ENCODE measurements around the gene TIFAB.

The TIFAB gene

GRCh38 chr5:135458356-135458755, 6.2 kb upstream of the TIFAB start:
- Histone ChIP-seq H3K4ac (ENCODE audit: low read length) (no peak overlapping the region), H3K27ac (replicated peaks; ENCODE audit: low read length) (no peak overlapping the region), H3K9ac (ENCODE audit: low read depth, low read length, poor library complexity) (no peak overlapping the region), H3K23ac (ENCODE audit: low read depth, low read length, poor library complexity) (no peak overlapping the region), H2BK5ac (ENCODE audit: low read length) (no peak overlapping the region), H2AK5ac (ENCODE audit: low read depth, low read length) (no peak overlapping the region), H3K9me3 (replicated peaks in 1 of 2; ENCODE audit: control insufficient read depth in 2 of 2, insufficient read depth in 1 of 2, low read depth in 1 of 2, low read length in 2 of 2) (no peaks in the 10 kb centered on the region), H2AFZ (ENCODE audit: low read length) (no peak overlapping the region), H2BK15ac (ENCODE audit: low read length) (no peak overlapping the region), H3K18ac (ENCODE audit: low read length) (no peak overlapping the region), H3K79me1 (ENCODE audit: low read depth, low read length) (no peaks in the 10 kb centered on the region), H3K4me1 (ENCODE audit: control insufficient read depth in 2 of 2, insufficient read depth in 1 of 2, low read depth in 1 of 2, low read length in 2 of 2) (no peaks in the 10 kb centered on the region), H3K14ac (ENCODE audit: low read length) (no peak overlapping the region), H2BK120ac (ENCODE audit: low read depth, low read length) (no peak overlapping the region), H3K4me2 (ENCODE audit: insufficient read depth, low read length, poor library complexity, severe bottlenecking) (no peak overlapping the region), H3K36me3 (replicated peaks in 1 of 2; ENCODE audit: control insufficient read depth in 2 of 2, insufficient read depth in 2 of 2, low read length in 2 of 2) (no peaks in the 10 kb centered on the region), H3K4me3 (ENCODE audit: low read length in 2 of 2) (no peak overlapping the region), H2BK12ac (ENCODE audit: low read length) (no peak overlapping the region), H4K91ac (ENCODE audit: low read depth, low read length, poor library complexity) (no peak overlapping the region), H4K8ac (ENCODE audit: low read depth, low read length) (no peak overlapping the region), H3K27me3 (ENCODE audit: control insufficient read depth in 3 of 3, insufficient read depth in 3 of 3, low read depth in 1 of 3, low read length in 3 of 3) (peaks cover 0 to 32% (median 26%) of the 10 kb centered on the region in 3 experiments)
- DNase-seq (ENCODE audit: low spot score), result no peak
- no CpG with 5 or more reads among the region's 4 CpGs for WGBS, 2 donors (ENCODE audit: extremely low coverage in 2 of 2, insufficient read length in 2 of 2, insufficient replicate concordance in 1 of 2)

DNA sequence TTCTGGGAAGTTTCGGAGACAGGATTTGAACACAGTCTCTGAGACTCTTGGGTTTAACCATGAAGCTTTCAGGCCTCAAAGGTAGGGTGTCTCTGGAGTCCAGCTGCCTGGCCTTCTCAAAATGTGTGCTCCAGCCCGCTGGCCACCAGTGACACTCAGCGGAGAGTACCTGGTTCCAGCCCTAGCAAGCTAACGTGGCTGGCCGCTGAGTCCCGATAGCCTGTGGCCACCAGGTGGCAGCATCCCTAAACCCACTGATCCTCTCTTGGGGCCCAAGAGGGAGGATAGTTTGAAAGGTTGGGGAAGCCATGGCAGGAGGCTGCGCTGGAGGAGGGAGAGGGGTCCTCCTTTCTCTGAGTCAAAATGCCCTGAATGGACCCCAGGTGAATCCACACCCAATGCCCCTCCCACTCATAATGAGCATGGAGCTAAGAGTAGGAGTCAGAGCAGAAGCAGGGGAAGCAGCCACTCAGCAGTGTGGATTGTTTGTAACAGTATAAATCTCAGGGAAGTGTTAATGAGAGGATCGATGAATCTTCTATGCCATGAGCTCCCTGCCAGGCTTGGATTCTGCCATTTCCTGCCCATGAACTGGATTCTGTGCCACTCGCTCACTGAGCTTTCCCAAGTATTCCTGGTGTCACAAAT, 5.4 kb upstream of the TIFAB start:
- no CpG with 5 or more reads among the region's 9 CpGs for WGBS, 2 donors (ENCODE audit: extremely low coverage in 2 of 2, insufficient read length in 2 of 2, insufficient replicate concordance in 1 of 2)
- no peak overlapping the region for H2BK5ac ChIP-seq (ENCODE audit: low read length)
- H2BK12ac ChIP-seq (ENCODE audit: low read length), result no peak overlapping the region
- H2AK5ac ChIP-seq (ENCODE audit: low read depth, low read length), result no peak overlapping the region
- H3K4me3 ChIP-seq (ENCODE audit: low read length in 2 of 2), result no peak overlapping the region
- H3K4me2 ChIP-seq (ENCODE audit: insufficient read depth, low read length, poor library complexity, severe bottlenecking), result no peak overlapping the region
- no peak overlapping the region for H3K18ac ChIP-seq (ENCODE audit: low read length)
- no peak overlapping the region for H3K4ac ChIP-seq (ENCODE audit: low read length)
- H3K36me3 ChIP-seq (replicated peaks in 1 of 2; ENCODE audit: control insufficient read depth in 2 of 2, insufficient read depth in 2 of 2, low read length in 2 of 2), result no peaks in the 10 kb centered on the region
- no peak overlapping the region for H3K14ac ChIP-seq (ENCODE audit: low read length)
- no peaks in the 10 kb centered on the region for H3K9me3 ChIP-seq (replicated peaks in 1 of 2; ENCODE audit: control insufficient read depth in 2 of 2, insufficient read depth in 1 of 2, low read depth in 1 of 2, low read length in 2 of 2)
- no peak overlapping the region for H4K8ac ChIP-seq (ENCODE audit: low read depth, low read length)
- peaks cover 0 to 28% (median 19%) of the 10 kb centered on the region in 3 experiments for H3K27me3 ChIP-seq (ENCODE audit: control insufficient read depth in 3 of 3, insufficient read depth in 3 of 3, low read depth in 1 of 3, low read length in 3 of 3)
- H3K4me1 ChIP-seq (ENCODE audit: control insufficient read depth in 2 of 2, insufficient read depth in 1 of 2, low read depth in 1 of 2, low read length in 2 of 2), result no peaks in the 10 kb centered on the region
- no peaks in the 10 kb centered on the region for H3K79me1 ChIP-seq (ENCODE audit: low read depth, low read length)
- H3K9ac ChIP-seq (ENCODE audit: low read depth, low read length, poor library complexity), result no peak overlapping the region
- no peak overlapping the region for H3K27ac ChIP-seq (replicated peaks; ENCODE audit: low read length)
- H4K91ac ChIP-seq (ENCODE audit: low read depth, low read length, poor library complexity), result no peak overlapping the region
- no peak overlapping the region for H3K23ac ChIP-seq (ENCODE audit: low read depth, low read length, poor library complexity)
- no peak overlapping the region for H2BK120ac ChIP-seq (ENCODE audit: low read depth, low read length)
- peak; percentile 45 for DNase-seq (ENCODE audit: low spot score)
- no peak overlapping the region for H2AFZ ChIP-seq (ENCODE audit: low read length)
- no peak overlapping the region for H2BK15ac ChIP-seq (ENCODE audit: low read length)

DNA sequence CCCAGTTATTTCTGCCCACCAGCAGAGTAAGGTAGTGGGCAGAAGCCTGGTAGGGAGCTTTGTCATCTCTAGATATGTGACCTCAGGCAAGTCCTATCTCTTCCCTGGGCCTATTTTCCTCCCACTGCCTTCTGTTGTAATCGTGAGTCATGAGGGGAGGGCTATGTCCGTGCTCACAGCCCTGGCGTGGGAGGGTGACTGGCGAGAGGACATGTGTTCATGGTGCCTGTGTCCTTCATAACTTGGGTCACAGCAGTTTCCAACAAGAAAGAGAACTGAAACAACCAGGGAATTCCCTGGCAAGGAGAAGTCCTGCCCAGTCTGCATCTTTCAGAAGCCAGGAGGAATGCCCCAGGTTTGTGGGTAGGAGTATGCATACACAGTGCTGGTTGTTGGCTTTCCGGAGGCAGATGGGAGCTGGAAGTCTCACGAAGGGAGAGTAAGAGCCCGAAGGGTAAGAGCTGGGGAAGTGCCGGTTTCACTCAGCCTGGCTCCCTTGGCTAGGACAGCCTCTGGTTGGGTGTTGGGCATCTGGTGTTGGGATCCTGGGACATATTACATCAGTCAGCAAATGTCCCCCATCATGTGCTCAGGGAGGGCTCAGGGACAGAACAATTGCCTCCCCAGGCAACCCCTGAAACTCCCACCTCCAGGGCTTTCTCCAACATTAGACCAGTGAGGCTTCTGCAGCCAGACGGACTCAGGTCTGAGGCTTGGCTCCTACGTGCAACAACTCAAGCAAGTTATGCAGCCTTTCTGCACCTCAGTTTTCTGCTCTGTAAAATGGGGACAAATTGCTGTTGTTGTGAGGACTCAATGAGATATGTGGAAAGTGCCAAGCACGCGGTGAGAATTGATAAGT, 4.3 kb upstream of the TIFAB start:
- Histone ChIP-seq H2BK15ac (ENCODE audit: low read length) (no peak overlapping the region), H3K27me3 (ENCODE audit: control insufficient read depth in 3 of 3, insufficient read depth in 3 of 3, low read depth in 1 of 3, low read length in 3 of 3) (peaks cover 0 to 27% (median 16%) of the 10 kb centered on the region in 3 experiments), H2BK120ac (ENCODE audit: low read depth, low read length) (no peak overlapping the region), H3K4me2 (ENCODE audit: insufficient read depth, low read length, poor library complexity, severe bottlenecking) (no peak overlapping the region), H2AK5ac (ENCODE audit: low read depth, low read length) (no peak overlapping the region), H3K79me1 (ENCODE audit: low read depth, low read length) (no peaks in the 10 kb centered on the region), H2BK12ac (ENCODE audit: low read length) (no peak overlapping the region), H3K9ac (ENCODE audit: low read depth, low read length, poor library complexity) (no peak overlapping the region), H3K4ac (ENCODE audit: low read length) (no peak overlapping the region), H2BK5ac (ENCODE audit: low read length) (no peak overlapping the region), H3K4me3 (ENCODE audit: low read length in 2 of 2) (no peak overlapping the region), H3K4me1 (ENCODE audit: control insufficient read depth in 2 of 2, insufficient read depth in 1 of 2, low read depth in 1 of 2, low read length in 2 of 2) (no peaks in the 10 kb centered on the region), H3K27ac (replicated peaks; ENCODE audit: low read length) (no peak overlapping the region), H3K23ac (ENCODE audit: low read depth, low read length, poor library complexity) (no peak overlapping the region), H4K8ac (ENCODE audit: low read depth, low read length) (no peak overlapping the region), H3K14ac (ENCODE audit: low read length) (no peak overlapping the region), H3K18ac (ENCODE audit: low read length) (no peak overlapping the region), H4K91ac (ENCODE audit: low read depth, low read length, poor library complexity) (no peak overlapping the region), H3K9me3 (replicated peaks in 1 of 2; ENCODE audit: control insufficient read depth in 2 of 2, insufficient read depth in 1 of 2, low read depth in 1 of 2, low read length in 2 of 2) (no peaks in the 10 kb centered on the region), H3K36me3 (replicated peaks in 1 of 2; ENCODE audit: control insufficient read depth in 2 of 2, insufficient read depth in 2 of 2, low read length in 2 of 2) (no peaks in the 10 kb centered on the region), H2AFZ (ENCODE audit: low read length) (no peak overlapping the region)
- DNase-seq (ENCODE audit: low spot score), result no peak
- WGBS, 2 donors (ENCODE audit: extremely low coverage in 2 of 2, insufficient read length in 2 of 2, insufficient replicate concordance in 1 of 2), result no CpG with 5 or more reads among the region's 12 CpGs

DNA sequence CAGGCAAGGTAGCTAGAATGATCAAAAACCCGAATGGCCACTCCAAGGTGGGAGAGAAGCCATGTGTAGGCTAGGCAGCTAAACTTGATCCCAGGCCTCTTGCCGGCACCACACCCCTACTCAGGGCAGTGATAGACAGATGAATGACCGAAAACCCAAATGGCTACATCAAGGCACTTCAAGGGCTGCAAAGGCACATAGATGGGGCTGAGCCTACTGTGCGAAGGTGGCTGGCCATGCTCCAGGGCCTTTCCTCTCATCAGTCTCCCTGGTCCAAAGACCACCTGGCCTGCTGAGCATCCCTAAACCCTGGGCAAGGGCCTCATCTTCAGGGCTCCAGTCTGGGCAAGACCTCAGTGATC, 3.7 kb upstream of the TIFAB start:
- Histone ChIP-seq H2BK5ac (ENCODE audit: low read length) (no peak overlapping the region), H3K4ac (ENCODE audit: low read length) (no peak overlapping the region), H3K23ac (ENCODE audit: low read depth, low read length, poor library complexity) (no peak overlapping the region), H3K4me2 (ENCODE audit: insufficient read depth, low read length, poor library complexity, severe bottlenecking) (no peak overlapping the region), H3K9me3 (replicated peaks in 1 of 2; ENCODE audit: control insufficient read depth in 2 of 2, insufficient read depth in 1 of 2, low read depth in 1 of 2, low read length in 2 of 2) (no peaks in the 10 kb centered on the region), H3K79me1 (ENCODE audit: low read depth, low read length) (no peaks in the 10 kb centered on the region), H3K14ac (ENCODE audit: low read length) (no peak overlapping the region), H2BK15ac (ENCODE audit: low read length) (no peak overlapping the region), H4K91ac (ENCODE audit: low read depth, low read length, poor library complexity) (no peak overlapping the region), H2BK12ac (ENCODE audit: low read length) (no peak overlapping the region), H3K36me3 (replicated peaks in 1 of 2; ENCODE audit: control insufficient read depth in 2 of 2, insufficient read depth in 2 of 2, low read length in 2 of 2) (no peaks in the 10 kb centered on the region), H3K4me3 (ENCODE audit: low read length in 2 of 2) (no peak overlapping the region), H4K8ac (ENCODE audit: low read depth, low read length) (no peak overlapping the region), H2BK120ac (ENCODE audit: low read depth, low read length) (no peak overlapping the region), H2AK5ac (ENCODE audit: low read depth, low read length) (no peak overlapping the region), H3K27me3 (ENCODE audit: control insufficient read depth in 3 of 3, insufficient read depth in 3 of 3, low read depth in 1 of 3, low read length in 3 of 3) (peaks cover 0 to 27% (median 13%) of the 10 kb centered on the region in 3 experiments), H3K27ac (replicated peaks; ENCODE audit: low read length) (no peak overlapping the region), H2AFZ (ENCODE audit: low read length) (no peak overlapping the region), H3K9ac (ENCODE audit: low read depth, low read length, poor library complexity) (no peak overlapping the region), H3K18ac (ENCODE audit: low read length) (no peak overlapping the region), H3K4me1 (ENCODE audit: control insufficient read depth in 2 of 2, insufficient read depth in 1 of 2, low read depth in 1 of 2, low read length in 2 of 2) (no peaks in the 10 kb centered on the region)
- DNase-seq (ENCODE audit: low spot score), result no peak
- no CpG with 5 or more reads among the region's 4 CpGs for WGBS, 2 donors (ENCODE audit: extremely low coverage in 2 of 2, insufficient read length in 2 of 2, insufficient replicate concordance in 1 of 2)
